K562 (cell line): ENCODE data around the gene MMS22L. TPM values are rescaled to one million over a fixed set of nuclear protein-coding genes. Genes with fewer than 3 reads are reported as not detected.

Source experiments
- ATF4 ChIP-seq: fragments of 450-650 bp; formaldehyde crosslinking; IDR thresholded peaks from 2 replicates; pipeline ENCODE4 v1.4.0; 2022; ENCODE audit warnings: mild to moderate bottlenecking, moderate library complexity
- REST ChIP-seq, 2 experiments: fragments of 450-650 bp; formaldehyde crosslinking in 1 of 2; IDR thresholded peaks; 2 replicates each; pipeline versions ENCODE4 v1.4.0 to v1.6.1; 2014 to 2020; ENCODE audit warnings: mild to moderate bottlenecking in 2 of 2, borderline replicate concordance in 1 of 2, low read depth in 1 of 2
- ZBTB40 ChIP-seq, 2 experiments: fragments of 450-650 bp in 1 of 2; sonication (generic) in 1 of 2; formaldehyde crosslinking in 1 of 2; IDR thresholded peaks; 2 replicates each; pipeline versions ENCODE4 v1.7.1 to v1.9.0; 2016 to 2022; ENCODE audit warnings: inconsistent platforms in 1 of 2, mild to moderate bottlenecking in 1 of 2, missing genetic modification reagents in 1 of 2
- ZNF175 ChIP-seq: fragments of 200-800 bp; sonication (Bioruptor generic); IDR thresholded peaks from 2 replicates; pipeline ENCODE4 v1.6.1; 2016; ENCODE audit warnings: low read depth, mild to moderate bottlenecking, missing genetic modification characterization, missing compliant biosample characterization
- polyA plus RNA-seq, 8 experiments: library from polyadenylated mRNA; depleted of rRNA in 4 of 8; stranded (reverse) in 5 of 8; unstranded in 3 of 8; fragments of >200 nt; fragmentation: Nextera tagmentation in 2 of 8; fragmentation: Illumina TruSeq in 1 of 8; extraction: Ambion mirVana in 2 of 8; extraction: Trizol in 1 of 8; gene quantifications; 2 replicates each; pipeline versions ENCODE4 v1.2.1 to v1.2.3, GENCODE V29; 2011 to 2014; ENCODE audit warnings: inconsistent platforms in 1 of 8, missing spikeins in 1 of 8
- total RNA-seq, 7 experiments: library from RNA; depleted of rRNA in 6 of 7; stranded (reverse); fragments of >200 nt in 6 of 7; fragmentation: Illumina TruSeq in 2 of 7; extraction: Trizol in 2 of 7; gene quantifications; 2 replicates each; pipeline versions ENCODE4 v1.2.1 to v1.2.3, GENCODE V29; 2011 to 2021; ENCODE audit warnings: low replicate concordance in 1 of 7

MMS22L gene
- total and polyA plus RNA-seq, 9 of the 15 experiments (the other 6 are each of a cell fraction or from before 2014, with no cell fraction given), result 13.0 to 59.5 (median 26.9) TPM

- no peak; the same call in 1 of the 2 replicates for TF ChIP-seq ZBTB40 (IDR thresholded peaks at IDR 0.05)
- TF ChIP-seq ZBTB40 (CRISPR knock-in tag; IDR thresholded peaks at IDR 0.05), result no peak
- no peak for TF ChIP-seq REST (IDR thresholded peaks at IDR 0.05; ENCODE audit: borderline replicate concordance)
- TF ChIP-seq REST (CRISPR knock-in tag; IDR thresholded peaks at IDR 0.05; ENCODE audit: low read depth), result 0 out of 2 replicates have a peak, but pooled peaks have one; percentile 47
- TF ChIP-seq ZNF175 (CRISPR knock-in tag), result no peak
- TF ChIP-seq ATF4 (CRISPR knock-in tag), result no peak
Observed at GRCh38 chr6:97282726-97283617, at the start of gene MMS22L (continued).
